K562 (cell line): ENCODE results near the gene YPEL2.

ENCODE experiments used
- CTCF ChIP-seq, 3 experiments: IDR thresholded peaks in 2 of 3; conservative IDR thresholded peaks in 1 of 3; 2 replicates each; pipeline ENCODE4 v1.5.1; 2011 to 2012; ENCODE audit warnings: low read length in 3 of 3, mild to moderate bottlenecking in 3 of 3, control low read depth in 2 of 3, improper control_type of control experiment in 1 of 3, inconsistent platforms in 1 of 3, low read depth in 1 of 3, mixed read lengths in 1 of 3, moderate library complexity in 1 of 3; ENCODE audit not compliant: insufficient read depth in 2 of 3
- EP300 ChIP-seq: IDR thresholded peaks from 2 replicates; pipeline ENCODE4 v1.6.1; 2012; ENCODE audit warnings: low read length, improper control_type of control experiment
- EZH2 ChIP-seq: IDR thresholded peaks from 2 replicates; pipeline ENCODE4 v1.6.1; 2012; ENCODE audit warnings: low read depth, mild to moderate bottlenecking, inconsistent platforms, low read length, borderline replicate concordance
- GTF2A2 ChIP-seq: IDR thresholded peaks from 2 replicates; pipeline ENCODE4 v1.6.1; 2016; ENCODE audit warnings: mild to moderate bottlenecking, missing genetic modification characterization, missing compliant biosample characterization
- IRF1 ChIP-seq: sonication (generic); formaldehyde crosslinking; IDR thresholded peaks from 2 replicates; pipeline ENCODE4 v1.8.0; 2022; ENCODE audit warnings: missing genetic modification reagents, mild to moderate bottlenecking, borderline replicate concordance
- KAT7 ChIP-seq: sonication (generic); formaldehyde crosslinking; IDR thresholded peaks from 2 replicates; pipeline ENCODE4 v1.8.0; 2022; ENCODE audit warnings: missing genetic modification reagents, mild to moderate bottlenecking, borderline replicate concordance
- MYC ChIP-seq, 2 experiments: fragments of 250-450 bp in 1 of 2; sonication (Bioruptor Pico) in 1 of 2; IDR thresholded peaks; 2 replicates each; pipeline versions ENCODE4 v1.5.1 to v1.6.1; 2012 to 2021; ENCODE audit warnings: low read depth in 2 of 2, borderline replicate concordance in 1 of 2, improper control_type of control experiment in 1 of 2, low read length in 1 of 2, mild to moderate bottlenecking in 1 of 2, moderate library complexity in 1 of 2
- NRF1 ChIP-seq, 2 experiments: fragments of 450-650 bp; IDR thresholded peaks in 1 of 2; conservative IDR thresholded peaks in 1 of 2; 2 replicates each; pipeline ENCODE4 v1.6.1; 2014; ENCODE audit warnings: mild to moderate bottlenecking in 2 of 2
- POLR2A ChIP-seq: fragments of 450-650 bp; conservative IDR thresholded peaks from 2 replicates; pipeline ENCODE4 v1.6.1; 2016
- PRPF4 ChIP-seq: fragments of 200-400 bp; formaldehyde crosslinking; IDR thresholded peaks from one replicate; pipeline ENCODE4 v1.6.1; 2017; ENCODE audit warnings: low read length, low read depth, mild to moderate bottlenecking; ENCODE audit not compliant: insufficient read depth, poor library complexity, severe bottlenecking
- ZBTB7A ChIP-seq: IDR thresholded peaks from 2 replicates; pipeline ENCODE4 v1.6.1; 2011; ENCODE audit warnings: low read depth, mild to moderate bottlenecking, low read length, moderate library complexity, borderline replicate concordance; ENCODE audit not compliant: control insufficient read depth
- ZNF239 ChIP-seq: fragments of 250-450 bp; sonication (Bioruptor Pico); IDR thresholded peaks from 2 replicates; pipeline ENCODE4 v1.4.0; 2020; ENCODE audit warnings: mild to moderate bottlenecking

- no peak for TF ChIP-seq MYC (IDR thresholded peaks at IDR 0.05; ENCODE audit: low read depth, low read length)
- no peak for TF ChIP-seq MYC (CRISPR knock-in tag; IDR thresholded peaks at IDR 0.05; ENCODE audit: borderline replicate concordance, low read depth)
- no peak for TF ChIP-seq EP300
- TF ChIP-seq CTCF (IDR thresholded peaks at IDR 0.05 in 2 of 3, conservative IDR thresholded peaks at IDR 0.05 in 1 of 3; ENCODE audit: insufficient read depth in 2 of 3, low read depth in 1 of 3, low read length in 3 of 3): no peak
- TF ChIP-seq IRF1 (CRISPR knock-in tag): no peak
- no peak for TF ChIP-seq GTF2A2 (tag)
- TF ChIP-seq ZBTB7A: no peak
- no peak for TF ChIP-seq KAT7 (CRISPR knock-in tag)
- no peak for TF ChIP-seq PRPF4
- no peak for TF ChIP-seq NRF1 (conservative IDR thresholded peaks at IDR 0.05 in 1 of 2, IDR thresholded peaks at IDR 0.05 in 1 of 2)
- TF ChIP-seq POLR2A: no peak
- TF ChIP-seq ZNF239: no peak
- TF ChIP-seq EZH2: no peak
Measured at GRCh38 chr17:59406808-59407381, 75.4 kb downstream of the YPEL2 start.
